H1 (cell line): Measurements from ENCODE around the gene PLEKHH3. TPM values are rescaled to one million over a fixed set of nuclear protein-coding genes. Genes with fewer than 3 reads are reported as not detected.

Source experiments
- CTCF ChIA-PET: fragments of 300-600 bp; sonication (Branson Sonifier 250); formaldehyde crosslinking; loops from one replicate; lab custom pipeline; 2021; ENCODE audit not compliant: partially characterized antibody; lab: Charles Lee
- POLR2A ChIA-PET: fragments of 300-600 bp; sonication (Branson Sonifier 250); formaldehyde crosslinking; loops from one replicate; lab custom pipeline; 2021; ENCODE audit warnings: inconsistent platforms; ENCODE audit not compliant: partially characterized antibody; lab: Charles Lee
- DNase-seq, 2 experiments: peaks; one replicate each; pipeline versions ENCODE4 v3.0.0 to v3.0.0-alpha.2; 2010 to 2022; ENCODE audit warnings: low spot score in 2 of 2, low read depth in 1 of 2, mixed read lengths in 1 of 2
- FAIRE-seq: peaks from 2 replicates; lab custom pipeline; 2011; peaks lifted over from hg19 to GRCh38; lab: Jason Lieb, UNC
- H2AFZ ChIP-seq: 2 replicates; pipeline ENCODE4 v1.8.1; 2012; ENCODE audit warnings: low read length, inconsistent platforms
- H2AK5ac ChIP-seq: 2 replicates; pipeline ENCODE4 v1.6.1; 2013; ENCODE audit warnings: low read depth, low read length
- H2BK120ac ChIP-seq: replicated peaks from 2 replicates; pipeline ENCODE3; 2013; ENCODE audit warnings: low read depth, low read length, inconsistent platforms
- H2BK12ac ChIP-seq: 2 replicates; pipeline ENCODE4 v1.6.1; 2013; ENCODE audit warnings: low read depth, low read length
- H2BK15ac ChIP-seq: 2 replicates; pipeline ENCODE4 v1.6.1; 2013; ENCODE audit warnings: low read length
- H2BK20ac ChIP-seq: 2 replicates; pipeline ENCODE4 v1.6.1; 2013; ENCODE audit warnings: low read length
- H2BK5ac ChIP-seq: 2 replicates; pipeline ENCODE4 v1.6.1; 2013; ENCODE audit warnings: low read depth, low read length
- H3K14ac ChIP-seq: 2 replicates; pipeline ENCODE4 v1.6.1; 2013; ENCODE audit warnings: inconsistent platforms; ENCODE audit not compliant: insufficient read length
- H3K18ac ChIP-seq: 2 replicates; pipeline ENCODE4 v1.6.1; 2013; ENCODE audit warnings: low read length; ENCODE audit errors: extremely low read depth
- H3K23ac ChIP-seq: 2 replicates; pipeline ENCODE4 v1.6.1; 2013; ENCODE audit warnings: inconsistent platforms; ENCODE audit not compliant: insufficient read length
- H3K23me2 ChIP-seq: 2 replicates; pipeline ENCODE4 v1.6.1; 2013; ENCODE audit warnings: low read depth, low read length
- H3K27ac ChIP-seq: 2 replicates; pipeline ENCODE4 v1.6.1; 2011; ENCODE audit warnings: low read depth, low read length, inconsistent platforms
- H3K27me3 ChIP-seq, 4 experiments: replicated peaks in 1 of 4; 1 replicate in 1 of 4; 2 replicates in 3 of 4; pipeline versions ENCODE4 v1.6.1 to v1.8.1; 2011 to 2013; ENCODE audit warnings: low read length in 3 of 4, mild to moderate bottlenecking in 3 of 4, inconsistent platforms in 2 of 4, mixed read lengths in 2 of 4, moderate library complexity in 1 of 4; ENCODE audit not compliant: control insufficient read depth in 3 of 4, insufficient read depth in 3 of 4; ENCODE audit errors: extremely low read depth in 1 of 4
- H3K36me3 ChIP-seq, 4 experiments: 2 replicates each; pipeline versions ENCODE4 v1.6.1 to v1.8.1; 2011 to 2013; ENCODE audit warnings: mild to moderate bottlenecking in 4 of 4, low read length in 3 of 4, moderate library complexity in 2 of 4, control low read depth in 1 of 4, inconsistent platforms in 1 of 4; ENCODE audit not compliant: insufficient read depth in 4 of 4, control insufficient read depth in 2 of 4
- H3K4ac ChIP-seq: replicated peaks from 2 replicates; pipeline ENCODE3; 2013; ENCODE audit warnings: low read length, low read depth, mixed read lengths, inconsistent platforms; ENCODE audit not compliant: insufficient read length
- H3K4me1 ChIP-seq, 4 experiments: replicated peaks in 1 of 4; 1 replicate in 1 of 4; 2 replicates in 3 of 4; pipeline versions ENCODE4 v1.6.1 to v1.8.1; 2011 to 2013; ENCODE audit warnings: low read length in 3 of 4, inconsistent platforms in 2 of 4, mixed read lengths in 1 of 4; ENCODE audit not compliant: insufficient read depth in 4 of 4, control insufficient read depth in 3 of 4
- H3K4me2 ChIP-seq, 2 experiments: 2 replicates each; pipeline versions ENCODE4 v1.6.1 to v1.8.1; 2011 to 2013; ENCODE audit warnings: low read depth in 2 of 2, low read length in 2 of 2, control low read depth in 1 of 2, inconsistent platforms in 1 of 2, mild to moderate bottlenecking in 1 of 2; ENCODE audit not compliant: insufficient read depth in 1 of 2
- H3K4me3 ChIP-seq, 4 experiments: fragments of 200-600, 300-600 bp in 1 of 4; sonication (generic), shearing (Covaris generic), sonication (Bioruptor Twin) in 1 of 4; 2 replicates each; pipeline versions ENCODE4 v1.5.1 to v1.8.1; 2011 to 2016; ENCODE audit warnings: low read length in 4 of 4, low read depth in 3 of 4, control low read depth in 2 of 4, inconsistent platforms in 2 of 4, mild to moderate bottlenecking in 2 of 4, mixed read lengths in 1 of 4, moderate library complexity in 1 of 4; ENCODE audit not compliant: insufficient read depth in 2 of 4; ENCODE audit errors: extremely low read depth in 1 of 4
- H3K56ac ChIP-seq: replicated peaks from 2 replicates; pipeline ENCODE3; 2013; ENCODE audit warnings: low read depth, mild to moderate bottlenecking, mixed read lengths, low read length, inconsistent platforms; ENCODE audit not compliant: insufficient read length
- H3K79me1 ChIP-seq: 2 replicates; pipeline ENCODE4 v1.6.1; 2013; ENCODE audit warnings: low read depth, low read length, control low read depth
- H3K79me2 ChIP-seq, 2 experiments: 2 replicates each; pipeline versions ENCODE4 v1.6.1 to v1.8.1; 2012 to 2013; ENCODE audit warnings: low read length in 2 of 2, mild to moderate bottlenecking in 2 of 2, inconsistent platforms in 1 of 2; ENCODE audit not compliant: insufficient read depth in 2 of 2, control insufficient read depth in 1 of 2
- H3K9ac ChIP-seq, 4 experiments: replicated peaks in 1 of 4; 1 replicate in 1 of 4; 2 replicates in 3 of 4; pipeline versions ENCODE4 v1.6.1 to v1.8.1; 2011 to 2013; ENCODE audit warnings: low read depth in 3 of 4, low read length in 3 of 4, control low read depth in 2 of 4, mild to moderate bottlenecking in 2 of 4, moderate library complexity in 2 of 4, inconsistent platforms in 1 of 4; ENCODE audit errors: extremely low read depth in 1 of 4
- H3K9me3 ChIP-seq, 2 experiments: 2 replicates each; pipeline versions ENCODE4 v1.6.1 to v1.8.1; 2012 to 2013; ENCODE audit warnings: mild to moderate bottlenecking in 2 of 2, moderate library complexity in 2 of 2, control low read depth in 1 of 2, inconsistent platforms in 1 of 2, low read depth in 1 of 2, low read length in 1 of 2, mixed read lengths in 1 of 2; ENCODE audit not compliant: insufficient read depth in 2 of 2
- H4K20me1 ChIP-seq, 2 experiments: replicated peaks in 1 of 2; 2 replicates each; pipeline versions ENCODE3 to v1.8.1; 2011 to 2013; ENCODE audit warnings: inconsistent platforms in 2 of 2, low read length in 2 of 2, mild to moderate bottlenecking in 1 of 2; ENCODE audit not compliant: insufficient read depth in 2 of 2, control insufficient read depth in 1 of 2
- H4K5ac ChIP-seq: 2 replicates; pipeline ENCODE4 v1.6.1; 2013; ENCODE audit warnings: low read length, low read depth, mixed read lengths, inconsistent platforms; ENCODE audit not compliant: insufficient read length
- H4K8ac ChIP-seq: 2 replicates; pipeline ENCODE4 v1.8.0; 2013; ENCODE audit warnings: mild to moderate bottlenecking, moderate library complexity, low read length, inconsistent platforms; ENCODE audit not compliant: insufficient read depth; ENCODE audit errors: extremely low read depth
- H4K91ac ChIP-seq: replicated peaks from 2 replicates; pipeline ENCODE3; 2013; ENCODE audit warnings: low read length, mixed read lengths, inconsistent platforms; ENCODE audit not compliant: insufficient read length
- ASH2L ChIP-seq: fragments of 200-600, 300-600 bp; sonication (generic); IDR thresholded peaks from one replicate; pipeline ENCODE4 v1.7.1; 2017; ENCODE audit warnings: low read length
- BCL11A ChIP-seq, 2 experiments: IDR thresholded peaks; one replicate each; pipeline ENCODE4 v1.6.1; 2011; ENCODE audit warnings: low read depth in 2 of 2, low read length in 2 of 2, mild to moderate bottlenecking in 2 of 2
- BRCA1 ChIP-seq: IDR thresholded peaks from 2 replicates; pipeline ENCODE4 v1.6.1; 2012; ENCODE audit warnings: low read depth, low read length, improper control_type of control experiment
- CBX5 ChIP-seq: fragments of 300-800, 300-1000 bp; sonication (generic); IDR thresholded peaks from 2 replicates; pipeline ENCODE4 v1.7.1; 2016; ENCODE audit warnings: antibody characterized with exemption, low read length, low read depth
- CHD1 ChIP-seq: IDR thresholded peaks from 2 replicates; pipeline ENCODE4 v1.6.1; 2012; ENCODE audit warnings: low read depth, low read length, improper control_type of control experiment
- HDAC2 ChIP-seq, 2 experiments: fragments of 300-600 bp in 1 of 2; sonication (generic) in 1 of 2; IDR thresholded peaks; 2 replicates each; pipeline ENCODE4 v1.6.1; 2011 to 2012; ENCODE audit warnings: low read depth in 2 of 2, low read length in 2 of 2, mild to moderate bottlenecking in 2 of 2, moderate library complexity in 2 of 2, borderline replicate concordance in 1 of 2, inconsistent platforms in 1 of 2
- RBBP5 ChIP-seq: IDR thresholded peaks from 2 replicates; pipeline ENCODE4 v1.7.1; 2012; ENCODE audit warnings: low read depth, mild to moderate bottlenecking, inconsistent platforms, low read length, moderate library complexity, borderline replicate concordance
- SAP30 ChIP-seq: fragments of 300-600 bp; sonication (generic); IDR thresholded peaks from 2 replicates; pipeline ENCODE4 v1.7.1; 2012; ENCODE audit warnings: low read length, moderate library complexity, mild to moderate bottlenecking, inconsistent platforms; ENCODE audit not compliant: insufficient read depth, insufficient replicate concordance
- SRF ChIP-seq: IDR thresholded peaks from 2 replicates; pipeline ENCODE4 v1.6.1; 2011; ENCODE audit warnings: mild to moderate bottlenecking, low read depth, low read length, moderate library complexity
- TBP ChIP-seq: IDR thresholded peaks from 2 replicates; pipeline ENCODE4 v1.6.1; 2011; ENCODE audit warnings: low read depth, low read length, improper control_type of control experiment
- WGBS, 2 experiments: shearing (Covaris generic) in 1 of 2; methylation state at CpG; one replicate each; pipeline versions ENCODE4 v1.1.6 to v1.1.7; 2013 to 2015; ENCODE audit warnings: low lambda C conversion rate in 2 of 2, mixed read lengths in 2 of 2, inconsistent platforms in 1 of 2, low coverage in 1 of 2, missing lambda C conversion rate in 1 of 2; ENCODE audit not compliant: insufficient replicate concordance in 2 of 2, insufficient coverage in 1 of 2, insufficient read length in 1 of 2; ENCODE audit errors: extremely low coverage in 1 of 2, missing lambda C conversion rate in 1 of 2; 5-methylcytosine and 5-hydroxymethylcytosine counted together
- polyA plus RNA-seq, 7 experiments: library from polyadenylated mRNA; depleted of rRNA in 3 of 7; stranded (reverse) in 5 of 7; unstranded in 2 of 7; fragments of >200 nt in 5 of 7; fragments of 200-250 nt in 2 of 7; gene quantifications; 1 replicate in 5 of 7; 2 replicates in 1 of 7; 4 replicates in 1 of 7; pipeline versions ENCODE4 v1.2.1 to v1.2.3, GENCODE V29; 2011 to 2013; ENCODE audit warnings: missing spikeins in 2 of 7, mixed read lengths in 2 of 7
- total RNA-seq: library from RNA; stranded (reverse); fragmentation: NEBNext Ultra II Directional; extraction: Animal tissue kit (Norgen Biotek cat#: 25700); gene quantifications from 2 replicates; pipeline ENCODE4 v1.2.1, GENCODE V29; 2021
- TF ChIP-seq, protein P1 (sequence below): IDR thresholded peaks from 2 replicates; pipeline ENCODE4 v1.6.1; 2011; ENCODE audit warnings: low read depth, mild to moderate bottlenecking, low read length; ENCODE audit not compliant: insufficient read depth

The PLEKHH3 gene
- total and polyA plus RNA-seq, 2 of the 8 experiments (the other 6 are each of a cell fraction or from before 2014, with no cell fraction given), result 11.1 to 13.5 TPM

DNA sequence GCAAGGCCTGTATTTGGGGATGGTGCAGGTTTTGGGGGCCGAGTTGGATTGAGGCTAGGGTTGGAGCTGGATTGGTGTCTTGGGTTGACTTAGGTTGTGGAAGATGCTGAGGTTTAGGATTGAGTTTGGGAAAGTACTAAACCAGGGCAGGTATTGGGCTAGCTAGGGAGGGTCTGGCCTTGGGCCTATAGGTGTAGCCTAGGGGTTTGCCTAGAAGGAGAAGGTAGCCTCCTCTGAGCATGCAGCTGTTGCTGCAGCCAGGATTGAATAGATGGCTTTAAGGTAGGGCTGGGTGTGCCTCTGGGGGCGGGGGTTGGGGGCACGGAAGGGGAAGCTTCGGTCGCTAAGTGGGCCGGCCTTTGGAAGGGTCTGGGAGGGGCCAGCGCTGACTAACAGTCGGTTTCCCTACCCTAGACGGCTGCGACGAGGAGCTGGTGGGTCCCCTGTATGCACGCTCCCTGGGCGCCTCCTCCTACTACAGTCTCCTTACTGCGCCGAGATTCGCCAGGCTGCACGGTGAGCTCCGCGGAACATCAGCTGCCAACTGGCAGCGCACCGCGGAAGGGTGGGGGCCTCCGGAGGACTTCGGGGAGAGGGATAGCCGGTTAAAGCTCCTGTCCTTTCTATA is 6.7 kb upstream of the PLEKHH3 start:
- Histone ChIP-seq H3K4me1 (peaks cover 0 to 24% (median 23%) of the 10 kb centered on the region in 4 experiments; a peak in 6 of 7 replicates), H3K23ac (no peak overlapping the region), H2BK120ac (no peak overlapping the region), H3K4me2 (peak overlapping the region; percentile 86), H3K27me3 (peaks cover 0 to 29% (median 22%) of the 10 kb centered on the region in 4 experiments; a peak in 5 of 7 replicates), H2BK12ac (peak overlapping the region; percentile 60; the same call in 1 of the 2 replicates), H4K5ac (no peak overlapping the region), H3K56ac (no peak overlapping the region), H3K4me3 (peak overlapping the region; percentile 55 to 71 (median 59); a peak in 7 of 8 replicates), H3K79me2 (no peaks in the 10 kb centered on the region), H3K9ac (no peak overlapping the region; a peak in 1 of 7 replicates), H3K18ac (no peak overlapping the region; the same call in 1 of the 2 replicates), H2AFZ (no peak overlapping the region), H2BK20ac (no peak overlapping the region), H2BK5ac (no peak overlapping the region), H2AK5ac (no peak overlapping the region), H4K20me1 (peaks cover 0 to 5% of the 10 kb centered on the region in 2 experiments), H3K27ac (no peak overlapping the region), H3K14ac (no peak overlapping the region), H4K8ac (no peak overlapping the region), H3K9me3 (no peaks in the 10 kb centered on the region), H3K79me1 (no peaks in the 10 kb centered on the region), H3K36me3 (peaks cover 0 to 4% (median 0%) of the 10 kb centered on the region in 4 experiments; a peak in 2 of 8 replicates), H4K91ac (peak overlapping the region; percentile 39), H3K4ac (peak overlapping the region; percentile 32), H3K23me2 (peaks cover 23% of the 10 kb centered on the region), H2BK15ac (no peak overlapping the region)
- ChIA-PET CTCF (interaction anchor here (0.6 to 3.4 kb wide), 23 partner anchors 9 to 964 kb away, joined by 3 to 22 read pairs (median 4); partner anchors contain the start of genes PSMC3IP and TUBG2), POLR2A (interaction anchor here (0.8 to 2.4 kb wide), 18 partner anchors 8 to 147 kb away, joined by 3 to 16 read pairs (median 4); partner anchors contain the start of genes NAGLU, RETREG3, TUBG1 and VPS25)
- 12% methylated on average over 14 of the region's 25 CpGs; no CpG with 5 or more reads in 1 of the 2 experiments for WGBS, 2 experiments
- no peak for TF ChIP-seq SAP30
- TF ChIP-seq ASH2L, result no peak
- no peak for TF ChIP-seq CBX5
- TF ChIP-seq, protein P1, sequence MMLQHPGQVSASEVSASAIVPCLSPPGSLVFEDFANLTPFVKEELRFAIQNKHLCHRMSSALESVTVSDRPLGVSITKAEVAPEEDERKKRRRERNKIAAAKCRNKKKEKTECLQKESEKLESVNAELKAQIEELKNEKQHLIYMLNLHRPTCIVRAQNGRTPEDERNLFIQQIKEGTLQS, result no peak
- TF ChIP-seq TBP, result no peak
- TF ChIP-seq CHD1, result no peak
- TF ChIP-seq SRF, result no peak
- TF ChIP-seq HDAC2 (IDR thresholded peaks at IDR 0.05; ENCODE audit: borderline replicate concordance in 1 of 2, low read depth in 2 of 2, low read length in 2 of 2), result no peak
- TF ChIP-seq RBBP5, result no peak
- TF ChIP-seq BRCA1, result no peak
- TF ChIP-seq BCL11A (IDR thresholded peaks at IDR 0.05; ENCODE audit: low read depth in 2 of 2, low read length in 2 of 2), result no peak
- FAIRE-seq (no peak), DNase-seq (peak in 1 of 2 experiments; percentile 66)
